K562 (cell line): ENCODE measurements around the gene NOP14. TPM values are rescaled to one million over a fixed set of nuclear protein-coding genes. Genes with fewer than 3 reads are reported as not detected.

Experiments
- ATAC-seq: fragments of 200-7000 bp; cut with Tn5 transposase; 3 replicates; pipeline ENCODE4 v1.9.1; 2020; ENCODE audit warnings: moderate library complexity
- BruUV-seq: library from RNA; stranded (reverse); fragments of 400-500 nt; replicated peaks from 2 replicates; lab custom pipeline; 2021; lab: Mats Ljungman, UMichigan
- CTCF ChIA-PET: fragments of 300-600 bp; formaldehyde crosslinking; extraction: SDS; loops from one replicate; lab custom pipeline; 2021; ENCODE audit warnings: low intra/inter-chr PET ratio; lab: Yijun Ruan, JAX
- POLR2A ChIA-PET: fragments of 300-600, 350-650 bp; sonication (Branson Sonifier 250); formaldehyde crosslinking; extraction: SDS; loops from one replicate; lab custom pipeline; 2021; ENCODE audit warnings: antibody characterized with exemption, inconsistent platforms; lab: Yijun Ruan, JAX
- DNase-seq, 4 experiments: peaks; one replicate each; pipeline versions ENCODE4 v3.0.0 to v3.0.0-alpha.2; 2011 to 2018; ENCODE audit warnings: low spot score in 3 of 4, mixed read lengths in 3 of 4; ENCODE audit errors: extremely low read depth in 1 of 4
- FAIRE-seq: peaks from 2 replicates; lab custom pipeline; 2011; peaks lifted over from hg19 to GRCh38; lab: Jason Lieb, UNC
- H2AFZ ChIP-seq: 2 replicates; pipeline ENCODE4 v1.6.0; 2011; ENCODE audit warnings: low read depth, low read length, control low read depth, inconsistent platforms
- H3K27ac ChIP-seq: fragments of 200-600 bp; 3 replicates; pipeline ENCODE4 v1.8.0; 2011; ENCODE audit warnings: low read depth, mild to moderate bottlenecking, control low read depth, inconsistent platforms, low read length, moderate library complexity, mixed read lengths; ENCODE audit errors: extremely low read depth
- H3K27me3 ChIP-seq, 2 experiments: fragments of 300-600 bp in 1 of 2; 2 replicates in 1 of 2; 3 replicates in 1 of 2; pipeline versions ENCODE4 v1.6.0 to v1.8.0; 2011; ENCODE audit warnings: inconsistent platforms in 2 of 2, low read length in 2 of 2, mild to moderate bottlenecking in 1 of 2, mixed read lengths in 1 of 2, moderate library complexity in 1 of 2; ENCODE audit not compliant: control insufficient read depth in 2 of 2, insufficient read depth in 2 of 2
- H3K36me3 ChIP-seq: fragments of 300-600 bp; 3 replicates; pipeline ENCODE4 v1.8.0; 2011; ENCODE audit warnings: mild to moderate bottlenecking, low read length, inconsistent platforms; ENCODE audit not compliant: control insufficient read depth, insufficient read depth
- H3K4me1 ChIP-seq, 2 experiments: fragments of 200-600 bp in 1 of 2; replicated peaks in 1 of 2; 2 replicates in 1 of 2; 3 replicates in 1 of 2; pipeline versions ENCODE4 v1.5.1 to v1.8.0; 2011; ENCODE audit warnings: inconsistent platforms in 2 of 2, low read length in 2 of 2, mild to moderate bottlenecking in 1 of 2, mixed read lengths in 1 of 2, moderate library complexity in 1 of 2; ENCODE audit not compliant: control insufficient read depth in 2 of 2, insufficient read depth in 2 of 2
- H3K4me2 ChIP-seq: 2 replicates; pipeline ENCODE4 v1.6.1; 2011; ENCODE audit warnings: low read length, control low read depth, inconsistent platforms, mixed read lengths; ENCODE audit not compliant: insufficient read depth
- H3K4me3 ChIP-seq: fragments of 200-600 bp; sonication (generic), shearing (Covaris generic); 2 replicates; pipeline ENCODE4 v1.5.1; 2016; ENCODE audit warnings: control low read depth, inconsistent platforms
- H3K79me2 ChIP-seq: fragments of 200-600 bp; 3 replicates; pipeline ENCODE4 v1.8.0; 2011; ENCODE audit warnings: low read length, inconsistent platforms; ENCODE audit not compliant: control insufficient read depth, insufficient read depth
- H3K9ac ChIP-seq, 2 experiments: 2 replicates each; pipeline versions ENCODE4 v1.6.0 to v1.6.1; 2011; ENCODE audit warnings: low read depth in 2 of 2, low read length in 2 of 2, control low read depth in 1 of 2, inconsistent platforms in 1 of 2, mild to moderate bottlenecking in 1 of 2, mixed read lengths in 1 of 2; ENCODE audit not compliant: insufficient read depth in 1 of 2
- H3K9me1 ChIP-seq: one replicate; pipeline ENCODE4 v1.6.0; 2011; ENCODE audit warnings: inconsistent platforms, mild to moderate bottlenecking, low read length, moderate library complexity; ENCODE audit not compliant: control insufficient read depth, insufficient read depth
- H3K9me3 ChIP-seq: replicated peaks from 2 replicates; pipeline ENCODE4 v1.5.1; 2011; ENCODE audit warnings: low read depth, low read length, inconsistent platforms; ENCODE audit not compliant: control insufficient read depth, insufficient read depth
- H4K20me1 ChIP-seq: replicated peaks from 2 replicates; pipeline ENCODE4 v1.6.1; 2011; ENCODE audit warnings: low read length, inconsistent platforms, mixed read lengths; ENCODE audit not compliant: control insufficient read depth, insufficient read depth
- COPS2 ChIP-seq: fragments of 450-650 bp; conservative IDR thresholded peaks from 2 replicates; pipeline ENCODE4 v1.6.1; 2016; ENCODE audit warnings: mild to moderate bottlenecking, moderate library complexity
- ERF ChIP-seq: fragments of 450-650 bp; formaldehyde crosslinking; IDR thresholded peaks from 2 replicates; pipeline ENCODE4 v1.4.0; 2020; ENCODE audit warnings: mild to moderate bottlenecking, mixed read lengths
- KLF1 ChIP-seq: fragments of 450-650 bp; IDR thresholded peaks from 2 replicates; pipeline ENCODE4 v1.6.1; 2016; ENCODE audit warnings: missing genetic modification characterization, missing compliant biosample characterization
- NELFE ChIP-seq: IDR thresholded peaks from 2 replicates; pipeline ENCODE4 v1.6.1; 2011; ENCODE audit warnings: mild to moderate bottlenecking; ENCODE audit not compliant: insufficient read depth, insufficient read length
- NFXL1 ChIP-seq: fragments of 450-650 bp; formaldehyde crosslinking; IDR thresholded peaks from 2 replicates; pipeline ENCODE4 v1.4.0; 2021; ENCODE audit warnings: mild to moderate bottlenecking
- RHOXF2B ChIP-seq: fragments of 250-450 bp; sonication (Bioruptor Pico); conservative IDR thresholded peaks from 2 replicates; pipeline ENCODE4 v1.5.1; 2021
- SMAD1 ChIP-seq: fragments of 150-350 bp; IDR thresholded peaks from 2 replicates; pipeline ENCODE4 v1.6.1; 2014; ENCODE audit warnings: low read length, low read depth; ENCODE audit not compliant: partially characterized antibody
- SUPT5H ChIP-seq: fragments of 450-650 bp; IDR thresholded peaks from 2 replicates; pipeline ENCODE4 v1.6.1; 2016
- ZFP36 ChIP-seq: fragments of 150-350 bp; IDR thresholded peaks from 2 replicates; pipeline ENCODE4 v1.6.1; 2018; ENCODE audit warnings: low read length, low read depth; ENCODE audit not compliant: partially characterized antibody
- ZNF175 ChIP-seq: fragments of 200-800 bp; sonication (Bioruptor generic); IDR thresholded peaks from 2 replicates; pipeline ENCODE4 v1.6.1; 2016; ENCODE audit warnings: low read depth, mild to moderate bottlenecking, missing genetic modification characterization, missing compliant biosample characterization
- WGBS: fragments of 100-300 bp; shearing (Covaris generic); methylation state at CpG from one replicate; pipeline ENCODE4 v1.1.6; 2016; ENCODE audit warnings: low coverage, mixed read lengths; ENCODE audit not compliant: insufficient coverage; ENCODE audit errors: missing lambda C conversion rate; 5-methylcytosine and 5-hydroxymethylcytosine counted together
- in situ Hi-C: fragments of 300-500 bp; cut with MboI; formaldehyde crosslinking; loops from 4 replicates; pipeline ENCODE4 v1.15.0; 2018; ENCODE audit warnings: inconsistent platforms, mixed read lengths
- intact Hi-C: fragments of 100-400 bp; cut with micrococcal nuclease; formaldehyde crosslinking; loops from 2 replicates; pipeline ENCODE4 v1.14.2; 2022
- polyA plus RNA-seq, 8 experiments: library from polyadenylated mRNA; depleted of rRNA in 4 of 8; stranded (reverse) in 5 of 8; unstranded in 3 of 8; fragments of >200 nt; fragmentation: Nextera tagmentation in 2 of 8; fragmentation: Illumina TruSeq in 1 of 8; extraction: Ambion mirVana in 2 of 8; extraction: Trizol in 1 of 8; gene quantifications; 2 replicates each; pipeline versions ENCODE4 v1.2.1 to v1.2.3, GENCODE V29; 2011 to 2014; ENCODE audit warnings: inconsistent platforms in 1 of 8, missing spikeins in 1 of 8
- total RNA-seq, 7 experiments: library from RNA; depleted of rRNA in 6 of 7; stranded (reverse); fragments of >200 nt in 6 of 7; fragmentation: Illumina TruSeq in 2 of 7; extraction: Trizol in 2 of 7; gene quantifications; 2 replicates each; pipeline versions ENCODE4 v1.2.1 to v1.2.3, GENCODE V29; 2011 to 2021; ENCODE audit warnings: low replicate concordance in 1 of 7
- TF ChIP-seq, protein P1 (sequence below): fragments of 450-650 bp; formaldehyde crosslinking; conservative IDR thresholded peaks from 2 replicates; pipeline ENCODE4 v1.4.0; 2022; ENCODE audit warnings: mild to moderate bottlenecking, missing genetic modification characterization
- TF ChIP-seq, protein P2 (sequence below): sonication (generic); formaldehyde crosslinking; IDR thresholded peaks from 2 replicates; pipeline ENCODE4 v1.8.1; 2023; ENCODE audit warnings: mild to moderate bottlenecking, missing genetic modification reagents
- TF ChIP-seq, protein P3 (sequence below): IDR thresholded peaks from 2 replicates; pipeline ENCODE4 v1.6.1; 2016; ENCODE audit warnings: missing genetic modification characterization, missing compliant biosample characterization

The NOP14 gene
- total and polyA plus RNA-seq, 9 of the 15 experiments (the other 6 are each of a cell fraction or from before 2014, with no cell fraction given), result 12.7 to 76.0 (median 50.9) TPM

DNA sequence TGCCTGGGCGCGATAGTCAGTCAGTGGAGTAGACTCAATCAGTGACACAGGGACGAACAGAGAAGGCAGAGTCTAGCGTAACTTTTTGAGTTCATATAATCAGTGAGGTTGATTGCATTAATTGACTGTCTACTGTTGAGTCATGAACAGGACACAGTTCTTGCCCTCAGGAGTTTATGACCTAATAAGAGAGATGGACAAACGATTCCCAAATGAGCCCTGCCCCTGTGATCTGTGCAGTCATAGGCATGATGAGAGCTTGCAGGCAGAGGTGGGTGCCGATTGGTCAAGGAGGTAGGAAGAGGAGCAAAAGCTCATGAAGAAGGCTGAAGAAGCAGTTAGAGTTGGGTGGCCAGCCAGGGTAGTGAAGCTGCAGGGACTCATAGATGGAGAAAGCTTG lies 62.5 kb downstream of the NOP14 start:
- Histone ChIP-seq H3K9me1 (no peaks in the 10 kb centered on the region), H3K9ac (no peak overlapping the region), H3K4me1 (no peaks in the 10 kb centered on the region), H4K20me1 (no peaks in the 10 kb centered on the region; the same call in 1 of the 2 replicates), H3K27ac (no peak overlapping the region), H3K36me3 (peaks cover 84% of the 10 kb centered on the region), H3K9me3 (no peaks in the 10 kb centered on the region), H3K4me2 (no peak overlapping the region), H2AFZ (no peak overlapping the region), H3K79me2 (no peaks in the 10 kb centered on the region), H3K27me3 (no peaks in the 10 kb centered on the region), H3K4me3 (no peak overlapping the region)
- TF ChIP-seq SUPT5H (no peak), ZNF175 (CRISPR knock-in tag) (no peak), COPS2 (no peak), SMAD1 (no peak), NFXL1 (no peak), KLF1 (tag) (no peak), ZFP36 (no peak), RHOXF2B (CRISPR knock-in tag) (no peak), ERF (CRISPR knock-in tag) (no peak), NELFE (no peak)
- TF ChIP-seq, protein P1, sequence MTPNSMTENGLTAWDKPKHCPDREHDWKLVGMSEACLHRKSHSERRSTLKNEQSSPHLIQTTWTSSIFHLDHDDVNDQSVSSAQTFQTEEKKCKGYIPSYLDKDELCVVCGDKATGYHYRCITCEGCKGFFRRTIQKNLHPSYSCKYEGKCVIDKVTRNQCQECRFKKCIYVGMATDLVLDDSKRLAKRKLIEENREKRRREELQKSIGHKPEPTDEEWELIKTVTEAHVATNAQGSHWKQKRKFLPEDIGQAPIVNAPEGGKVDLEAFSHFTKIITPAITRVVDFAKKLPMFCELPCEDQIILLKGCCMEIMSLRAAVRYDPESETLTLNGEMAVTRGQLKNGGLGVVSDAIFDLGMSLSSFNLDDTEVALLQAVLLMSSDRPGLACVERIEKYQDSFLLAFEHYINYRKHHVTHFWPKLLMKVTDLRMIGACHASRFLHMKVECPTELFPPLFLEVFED (CRISPR knock-in tag), result no peak
- TF ChIP-seq, protein P2, sequence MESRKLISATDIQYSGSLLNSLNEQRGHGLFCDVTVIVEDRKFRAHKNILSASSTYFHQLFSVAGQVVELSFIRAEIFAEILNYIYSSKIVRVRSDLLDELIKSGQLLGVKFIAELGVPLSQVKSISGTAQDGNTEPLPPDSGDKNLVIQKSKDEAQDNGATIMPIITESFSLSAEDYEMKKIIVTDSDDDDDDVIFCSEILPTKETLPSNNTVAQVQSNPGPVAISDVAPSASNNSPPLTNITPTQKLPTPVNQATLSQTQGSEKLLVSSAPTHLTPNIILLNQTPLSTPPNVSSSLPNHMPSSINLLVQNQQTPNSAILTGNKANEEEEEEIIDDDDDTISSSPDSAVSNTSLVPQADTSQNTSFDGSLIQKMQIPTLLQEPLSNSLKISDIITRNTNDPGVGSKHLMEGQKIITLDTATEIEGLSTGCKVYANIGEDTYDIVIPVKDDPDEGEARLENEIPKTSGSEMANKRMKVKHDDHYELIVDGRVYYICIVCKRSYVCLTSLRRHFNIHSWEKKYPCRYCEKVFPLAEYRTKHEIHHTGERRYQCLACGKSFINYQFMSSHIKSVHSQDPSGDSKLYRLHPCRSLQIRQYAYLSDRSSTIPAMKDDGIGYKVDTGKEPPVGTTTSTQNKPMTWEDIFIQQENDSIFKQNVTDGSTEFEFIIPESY (CRISPR knock-in tag), result no peak
- TF ChIP-seq, protein P3, sequence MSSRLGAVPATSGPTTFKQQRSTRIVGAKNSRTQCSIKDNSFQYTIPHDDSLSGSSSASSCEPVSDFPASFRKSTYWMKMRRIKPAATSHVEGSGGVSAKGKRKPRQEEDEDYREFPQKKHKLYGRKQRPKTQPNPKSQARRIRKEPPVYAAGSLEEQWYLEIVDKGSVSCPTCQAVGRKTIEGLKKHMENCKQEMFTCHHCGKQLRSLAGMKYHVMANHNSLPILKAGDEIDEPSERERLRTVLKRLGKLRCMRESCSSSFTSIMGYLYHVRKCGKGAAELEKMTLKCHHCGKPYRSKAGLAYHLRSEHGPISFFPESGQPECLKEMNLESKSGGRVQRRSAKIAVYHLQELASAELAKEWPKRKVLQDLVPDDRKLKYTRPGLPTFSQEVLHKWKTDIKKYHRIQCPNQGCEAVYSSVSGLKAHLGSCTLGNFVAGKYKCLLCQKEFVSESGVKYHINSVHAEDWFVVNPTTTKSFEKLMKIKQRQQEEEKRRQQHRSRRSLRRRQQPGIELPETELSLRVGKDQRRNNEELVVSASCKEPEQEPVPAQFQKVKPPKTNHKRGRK, result no peak
- in situ Hi-C loops (no loop called here), intact Hi-C loops (no loop called here)
- BruUV-seq, result no TSS peak
- CTCF ChIA-PET, result no interaction called here
- no peak for FAIRE-seq
- ATAC-seq, result no peak
- no peak for DNase-seq
- POLR2A ChIA-PET, result no interaction called here
- 91% methylated on average over 6 of the region's 6 CpGs for WGBS
